ENCODE data around the gene KRTAP5-2. TPM values are rescaled to one million over a fixed set of nuclear protein-coding genes. Genes with fewer than 3 reads are reported as not detected.

Gene KRTAP5-2
- total and polyA plus RNA-seq, 2 of the 8 experiments (the other 6 are each of a cell fraction or from before 2014, with no cell fraction given): not detected

DNA sequence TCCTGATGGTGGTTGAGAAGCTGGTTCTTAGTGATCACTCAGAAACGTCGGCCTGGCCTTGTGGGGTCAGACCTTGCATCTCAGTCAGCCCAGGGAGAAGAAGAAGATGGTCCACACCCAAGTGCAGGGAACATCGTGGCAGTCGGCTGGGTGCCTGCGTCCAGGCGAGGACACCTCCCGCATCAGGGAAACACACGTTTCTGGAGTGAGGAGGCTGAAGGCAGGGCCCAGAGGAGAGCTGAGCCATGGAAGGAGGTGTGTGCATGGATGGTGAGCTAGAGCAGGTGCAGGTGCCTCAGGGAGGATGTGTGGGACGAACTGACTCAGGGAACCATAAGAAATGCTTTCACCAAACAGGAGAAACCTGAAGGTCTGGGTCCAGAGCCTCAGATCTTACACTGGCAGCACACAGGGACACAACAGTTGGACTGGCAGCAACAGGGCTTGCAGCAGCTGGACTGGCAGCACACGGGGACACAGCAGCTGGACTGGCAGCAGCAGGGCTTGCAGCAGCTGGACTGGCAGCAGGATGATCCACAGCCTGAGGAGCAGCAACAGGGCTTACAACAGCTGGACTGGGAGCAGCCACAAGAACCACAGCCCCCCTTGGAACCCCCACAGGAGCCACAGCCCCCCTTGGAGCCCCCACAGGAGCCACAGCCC lies 632 bp downstream of the KRTAP5-2 start (continued):
- TF ChIP-seq, protein P1, sequence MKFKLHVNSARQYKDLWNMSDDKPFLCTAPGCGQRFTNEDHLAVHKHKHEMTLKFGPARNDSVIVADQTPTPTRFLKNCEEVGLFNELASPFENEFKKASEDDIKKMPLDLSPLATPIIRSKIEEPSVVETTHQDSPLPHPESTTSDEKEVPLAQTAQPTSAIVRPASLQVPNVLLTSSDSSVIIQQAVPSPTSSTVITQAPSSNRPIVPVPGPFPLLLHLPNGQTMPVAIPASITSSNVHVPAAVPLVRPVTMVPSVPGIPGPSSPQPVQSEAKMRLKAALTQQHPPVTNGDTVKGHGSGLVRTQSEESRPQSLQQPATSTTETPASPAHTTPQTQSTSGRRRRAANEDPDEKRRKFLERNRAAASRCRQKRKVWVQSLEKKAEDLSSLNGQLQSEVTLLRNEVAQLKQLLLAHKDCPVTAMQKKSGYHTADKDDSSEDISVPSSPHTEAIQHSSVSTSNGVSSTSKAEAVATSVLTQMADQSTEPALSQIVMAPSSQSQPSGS (IDR thresholded peaks at IDR 0.05; ENCODE audit: low read length): no peak
- TF ChIP-seq RFX5 (IDR thresholded peaks at IDR 0.05; ENCODE audit: borderline replicate concordance, low read depth, low read length): no peak
- no peak for TF ChIP-seq SP4 (IDR thresholded peaks at IDR 0.05; ENCODE audit: low read length)
- TF ChIP-seq, protein P2, sequence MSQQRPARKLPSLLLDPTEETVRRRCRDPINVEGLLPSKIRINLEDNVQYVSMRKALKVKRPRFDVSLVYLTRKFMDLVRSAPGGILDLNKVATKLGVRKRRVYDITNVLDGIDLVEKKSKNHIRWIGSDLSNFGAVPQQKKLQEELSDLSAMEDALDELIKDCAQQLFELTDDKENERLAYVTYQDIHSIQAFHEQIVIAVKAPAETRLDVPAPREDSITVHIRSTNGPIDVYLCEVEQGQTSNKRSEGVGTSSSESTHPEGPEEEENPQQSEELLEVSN (IDR thresholded peaks at IDR 0.05): no peak

All from H1 (cell line).